Naive B cell (primary cell): Measurements from ENCODE around the gene WDR46. TPM values are rescaled to one million over a fixed set of nuclear protein-coding genes. Genes with fewer than 3 reads are reported as not detected.
"Not testable (repeated sequence)": the region's sequence is repeated elsewhere in the genome, so short reads cannot be mapped to it uniquely, and the experiment has no call there.

Experiments used
- ATAC-seq, 2 donors: fragments of 150-1000 bp; cut with Tn5 transposase; 2 replicates each; pipeline ENCODE4 v1.10.0; 2021; ENCODE audit warnings: low read depth in 2 of 2, mild to moderate bottlenecking in 2 of 2, moderate library complexity in 2 of 2
- DNase-seq: peaks from one replicate; pipeline ENCODE4 v3.0.0; 2022
- H3K27ac Mint-ChIP-seq, 6 donors: one replicate each; pipeline ENCODE4 v1.8.0; 2020 to 2022; ENCODE audit warnings: mild to moderate bottlenecking in 6 of 6, mixed read lengths in 6 of 6, moderate library complexity in 5 of 6, inconsistent platforms in 2 of 6
- H3K27me3 Mint-ChIP-seq, 3 donors: one replicate each; pipeline ENCODE4 v1.8.0; 2021 to 2022; ENCODE audit warnings: mixed read lengths in 3 of 3, mild to moderate bottlenecking in 1 of 3
- H3K36me3 Mint-ChIP-seq, 2 donors: one replicate each; pipeline ENCODE4 v1.8.0; 2020 to 2022; ENCODE audit warnings: mixed read lengths in 2 of 2, inconsistent platforms in 1 of 2, mild to moderate bottlenecking in 1 of 2
- H3K4me1 Mint-ChIP-seq, 3 donors: one replicate each; pipeline ENCODE4 v1.8.0; 2020 to 2022; ENCODE audit warnings: mixed read lengths in 3 of 3, inconsistent platforms in 1 of 3, mild to moderate bottlenecking in 1 of 3, moderate library complexity in 1 of 3
- H3K4me3 Mint-ChIP-seq, 8 donors: one replicate each; pipeline ENCODE4 v1.8.0; 2020 to 2022; ENCODE audit warnings: mild to moderate bottlenecking in 8 of 8, mixed read lengths in 8 of 8, moderate library complexity in 8 of 8, inconsistent platforms in 2 of 8
- H3K9me3 Mint-ChIP-seq, 7 donors: one replicate each; pipeline ENCODE4 v1.8.0; 2020 to 2022; ENCODE audit warnings: mixed read lengths in 7 of 7, mild to moderate bottlenecking in 5 of 7, inconsistent platforms in 2 of 7, moderate library complexity in 1 of 7
- polyA plus RNA-seq, 6 donors: library from polyadenylated mRNA; unstranded; fragments of 300-500 nt; fragmentation: Illumina TruSeq; gene quantifications; one replicate each; pipeline ENCODE4 v1.2.3, GENCODE V29; 2021; ENCODE audit warnings: low read depth in 6 of 6

Gene WDR46
- polyA plus RNA-seq, 6 donors from 2014 or later: 50.5 to 78.0 (median 59.3) TPM

- no peak for DNase-seq
- ATAC-seq: no peak
- no peaks in the 10 kb centered on the region for H3K9me3 Mint-ChIP-seq
- H3K4me1 Mint-ChIP-seq: peaks cover 40 to 64% (median 56%) of the 10 kb centered on the region in 3 donors
- peaks cover 5 to 13% of the 10 kb centered on the region in 2 donors for H3K36me3 Mint-ChIP-seq
- H3K27ac Mint-ChIP-seq: peak overlapping the region in 2 of 6 donors; percentile 88 to 98
- H3K27me3 Mint-ChIP-seq: no peaks in the 10 kb centered on the region
- H3K4me3 Mint-ChIP-seq: peak overlapping the region; percentile 55 to 100 (median 98)
These were observed 1.4 kb upstream of the WDR46 start for GRCh38 chr6:33290459-33290858.

GRCh38 chr6:33289784-33290315 is 811 bp upstream of the WDR46 start:
- H3K9me3 Mint-ChIP-seq: no peaks in the 10 kb centered on the region
- H3K4me3 Mint-ChIP-seq: peak overlapping the region; percentile 93 to 100 (median 98)
- peak overlapping the region; percentile 88 to 98 (median 96) for H3K27ac Mint-ChIP-seq
- no peaks in the 10 kb centered on the region for H3K27me3 Mint-ChIP-seq
- peaks cover 40 to 62% (median 56%) of the 10 kb centered on the region in 3 donors for H3K4me1 Mint-ChIP-seq
- DNase-seq (no peak), ATAC-seq (peak in 1 of 2 donors; percentile 5)
- peaks cover 5 to 11% of the 10 kb centered on the region in 2 donors for H3K36me3 Mint-ChIP-seq

- Mint-ChIP-seq H3K9me3 (no peaks in the 10 kb centered on the region), H3K36me3 (peaks cover 5 to 11% of the 10 kb centered on the region in 2 donors), H3K27ac (peak overlapping the region in 5 of 6 donors; percentile 88 to 98 (median 97)), H3K4me3 (peak overlapping the region; percentile 93 to 100 (median 98)), H3K4me1 (peaks cover 40 to 54% (median 51%) of the 10 kb centered on the region in 3 donors), H3K27me3 (no peaks in the 10 kb centered on the region)
- ATAC-seq: no peak
- no peak for DNase-seq
These were observed 708 bp downstream of the WDR46 start for GRCh38 chr6:33288141-33288920.

GRCh38 chr6:33286946-33287914 is 1.8 kb downstream of the WDR46 start:
- Mint-ChIP-seq H3K4me3 (peak overlapping the region; percentile 68 to 99 (median 95)), H3K27ac (peak overlapping the region in 3 of 6 donors; percentile 64 to 83 (median 64)), H3K36me3 (peaks cover 5 to 11% of the 10 kb centered on the region in 2 donors), H3K27me3 (no peaks in the 10 kb centered on the region), H3K9me3 (no peaks in the 10 kb centered on the region), H3K4me1 (peaks cover 40 to 51% (median 49%) of the 10 kb centered on the region in 3 donors)
- no peak for ATAC-seq
- no peak for DNase-seq

GRCh38 chr6:33285214-33285613 is 3.8 kb downstream of the WDR46 start:
- not testable (repeated sequence) for H3K27me3 Mint-ChIP-seq, H3K27ac Mint-ChIP-seq, ATAC-seq, DNase-seq, H3K9me3 Mint-ChIP-seq
- Mint-ChIP-seq H3K36me3 (peaks cover 5 to 11% of the 10 kb centered on the region in 2 donors), H3K4me3 (peak overlapping the region in 1 of 8 donors; percentile 32), H3K4me1 (peaks cover 32 to 50% (median 38%) of the 10 kb centered on the region in 3 donors)

- Mint-ChIP-seq H3K9me3 (no peaks in the 10 kb centered on the region), H3K27me3 (no peaks in the 10 kb centered on the region), H3K4me1 (peaks cover 32 to 46% (median 37%) of the 10 kb centered on the region in 3 donors), H3K36me3 (no peaks in the 10 kb centered on the region), H3K4me3 (peak overlapping the region in 1 of 8 donors; percentile 92), H3K27ac (peak overlapping the region in 4 of 6 donors; percentile 18 to 83 (median 68))
- DNase-seq: no peak
- no peak for ATAC-seq
These were observed 8.5 kb downstream of the WDR46 start for GRCh38 chr6:33280539-33280938.

GRCh38 chr6:33279971-33280511 is 9.0 kb downstream of the WDR46 start:
- H3K4me1 Mint-ChIP-seq: peaks cover 33 to 51% (median 40%) of the 10 kb centered on the region in 3 donors
- H3K4me3 Mint-ChIP-seq: peak overlapping the region in 1 of 8 donors; percentile 92
- H3K36me3 Mint-ChIP-seq: no peaks in the 10 kb centered on the region
- no peak for DNase-seq
- no peaks in the 10 kb centered on the region for H3K9me3 Mint-ChIP-seq
- peak overlapping the region in 3 of 6 donors; percentile 18 to 83 (median 57) for H3K27ac Mint-ChIP-seq
- no peaks in the 10 kb centered on the region for H3K27me3 Mint-ChIP-seq
- no peak for ATAC-seq

GRCh38 chr6:33279257-33279695 is 9.8 kb downstream of the WDR46 start:
- H3K36me3 Mint-ChIP-seq: peaks cover 3 to 6% of the 10 kb centered on the region in 2 donors
- no peaks in the 10 kb centered on the region for H3K9me3 Mint-ChIP-seq
- peak overlapping the region in 4 of 8 donors; percentile 61 to 92 (median 76) for H3K4me3 Mint-ChIP-seq
- peak overlapping the region in 3 of 6 donors; percentile 56 to 77 (median 57) for H3K27ac Mint-ChIP-seq
- ATAC-seq (no peak), DNase-seq (no peak)
- H3K4me1 Mint-ChIP-seq: peaks cover 40 to 58% (median 48%) of the 10 kb centered on the region in 3 donors
- H3K27me3 Mint-ChIP-seq: no peaks in the 10 kb centered on the region

GRCh38 chr6:33278810-33279209 is 10.2 kb downstream of the WDR46 start:
- Mint-ChIP-seq H3K27me3 (no peaks in the 10 kb centered on the region), H3K4me1 (peaks cover 43 to 59% (median 52%) of the 10 kb centered on the region in 3 donors), H3K36me3 (peaks cover 4 to 8% of the 10 kb centered on the region in 2 donors), H3K27ac (peak overlapping the region in 2 of 6 donors; percentile 95 to 96), H3K9me3 (no peaks in the 10 kb centered on the region), H3K4me3 (peak overlapping the region in 6 of 8 donors; percentile 15 to 95 (median 74))
- ATAC-seq: no peak
- DNase-seq: no peak

GRCh38 chr6:33278392-33278741 is 10.7 kb downstream of the WDR46 start:
- no peaks in the 10 kb centered on the region for H3K27me3 Mint-ChIP-seq
- DNase-seq (no peak), ATAC-seq (no peak)
- H3K4me1 Mint-ChIP-seq: peaks cover 45 to 64% (median 57%) of the 10 kb centered on the region in 3 donors
- peak overlapping the region in 7 of 8 donors; percentile 36 to 97 (median 92) for H3K4me3 Mint-ChIP-seq
- no peaks in the 10 kb centered on the region for H3K9me3 Mint-ChIP-seq
- H3K27ac Mint-ChIP-seq: peak overlapping the region in 2 of 6 donors; percentile 95 to 96
- H3K36me3 Mint-ChIP-seq: peaks cover 4 to 8% of the 10 kb centered on the region in 2 donors

- ATAC-seq (peak; percentile 18 to 21), DNase-seq (no peak)
- peaks cover 4 to 8% of the 10 kb centered on the region in 2 donors for H3K36me3 Mint-ChIP-seq
- no peaks in the 10 kb centered on the region for H3K27me3 Mint-ChIP-seq
- peak overlapping the region; percentile 87 to 97 (median 92) for H3K4me3 Mint-ChIP-seq
- H3K27ac Mint-ChIP-seq: peak overlapping the region in 5 of 6 donors; percentile 79 to 96 (median 90)
- H3K9me3 Mint-ChIP-seq: no peaks in the 10 kb centered on the region
- peaks cover 50 to 69% (median 62%) of the 10 kb centered on the region in 3 donors for H3K4me1 Mint-ChIP-seq
These were observed 11.2 kb downstream of the WDR46 start for GRCh38 chr6:33277663-33278391.
